ENCODE data around the gene LRRN2. TPM values are rescaled to one million over a fixed set of nuclear protein-coding genes. Genes with fewer than 3 reads are reported as not detected.

LRRN2 gene
- total RNA-seq, 1 donor from 2014 or later: not detected

DNA sequence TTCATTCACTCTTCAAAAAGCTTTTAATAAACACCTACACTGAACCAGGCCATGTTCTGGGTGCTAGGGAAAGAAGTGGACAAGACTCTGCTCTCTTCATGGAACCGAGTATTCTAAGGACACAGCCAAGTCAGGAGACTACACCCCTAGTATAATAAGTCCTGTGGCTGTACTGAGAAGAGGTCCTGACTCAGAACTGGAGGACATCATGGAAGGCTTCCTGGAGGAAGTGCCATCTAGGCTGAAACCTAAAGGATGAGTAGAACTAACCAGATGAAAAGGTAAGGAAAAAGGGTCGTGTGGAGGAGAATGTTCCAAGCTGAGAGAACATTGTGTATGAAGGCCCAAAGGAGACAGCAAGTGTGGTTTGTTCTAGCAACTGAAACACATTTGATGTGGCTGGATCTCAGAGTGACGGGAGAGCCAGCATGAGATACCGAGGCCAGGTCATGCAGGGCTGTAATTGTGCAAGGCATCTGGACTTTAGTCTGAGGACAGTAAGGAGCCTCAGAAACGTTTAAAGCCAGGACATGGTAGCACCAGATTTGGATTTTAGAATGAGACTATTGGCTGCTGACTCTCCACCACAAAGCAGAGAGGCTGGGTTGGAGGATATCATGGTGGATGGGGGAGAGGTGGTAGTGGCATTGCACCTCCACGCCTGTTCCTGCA, 82.5 kb downstream of the LRRN2 start:
- intact Hi-C loops (cut with micrococcal nuclease): no loop called here

DNA sequence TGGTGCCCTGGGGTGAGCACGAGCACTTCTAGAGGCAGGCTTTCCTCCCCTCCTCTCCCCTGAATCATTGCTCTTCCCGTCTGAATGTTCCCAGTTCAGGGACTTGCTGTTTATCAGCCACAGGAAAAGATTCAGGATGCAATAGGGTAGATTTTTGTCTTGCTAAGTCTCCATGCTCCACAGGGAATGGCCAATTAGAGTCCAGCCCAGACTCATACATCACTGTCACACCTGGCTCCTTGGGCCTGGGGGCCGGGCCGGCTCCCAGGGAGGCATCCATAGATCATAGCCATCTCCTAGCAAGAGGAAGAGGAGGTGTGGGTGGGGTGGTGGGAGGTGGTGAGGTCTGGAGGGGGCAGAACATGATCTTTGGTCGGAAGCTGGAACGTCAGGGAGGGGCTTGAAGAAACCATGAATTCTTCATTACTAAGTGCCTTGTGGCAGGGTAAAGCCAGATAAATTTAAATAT, 83.4 kb downstream of the LRRN2 start:
- intact Hi-C loops (cut with micrococcal nuclease): no loop called here

DNA sequence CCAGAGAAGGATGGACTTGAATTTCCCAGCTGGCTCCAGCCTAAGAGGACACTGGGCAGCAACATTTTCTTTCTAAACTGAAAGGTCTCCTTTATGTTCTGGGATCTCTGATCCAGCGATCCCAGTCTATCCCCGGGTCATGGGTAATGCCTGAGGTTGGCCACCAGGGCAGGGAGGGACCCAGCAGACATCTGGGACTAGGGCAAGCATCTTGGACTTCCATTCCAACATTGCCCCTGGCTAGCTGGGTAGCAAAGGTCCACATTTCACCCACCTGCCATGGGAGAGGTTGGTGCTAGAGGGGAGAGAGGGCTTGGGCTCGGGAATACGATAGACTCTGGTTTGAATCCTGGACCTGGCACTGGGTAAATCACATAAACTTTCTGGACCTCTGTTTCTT, 84.6 kb downstream of the LRRN2 start:
- intact Hi-C loops (cut with micrococcal nuclease): no loop called here

DNA sequence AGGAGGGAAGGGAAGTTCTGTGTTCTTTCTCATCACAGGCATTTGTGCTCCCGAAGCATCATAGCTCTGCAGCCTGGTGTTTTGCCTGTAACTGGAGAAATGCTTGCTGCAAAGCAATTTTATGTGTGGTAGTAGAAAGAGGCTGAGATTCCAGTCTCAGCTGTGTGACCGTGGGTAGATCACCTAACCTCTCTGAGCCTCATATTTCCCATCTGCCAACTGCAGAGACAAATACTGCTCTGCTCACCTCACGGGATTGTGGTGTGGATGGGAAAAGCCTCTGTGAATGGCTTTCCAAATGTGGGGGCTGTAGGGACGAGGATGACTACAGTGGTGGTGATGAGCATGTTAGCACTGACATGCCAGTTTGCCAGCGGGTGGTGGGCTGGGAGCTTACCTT, 85.3 kb downstream of the LRRN2 start:
- intact Hi-C loops (cut with micrococcal nuclease): no loop called here

DNA sequence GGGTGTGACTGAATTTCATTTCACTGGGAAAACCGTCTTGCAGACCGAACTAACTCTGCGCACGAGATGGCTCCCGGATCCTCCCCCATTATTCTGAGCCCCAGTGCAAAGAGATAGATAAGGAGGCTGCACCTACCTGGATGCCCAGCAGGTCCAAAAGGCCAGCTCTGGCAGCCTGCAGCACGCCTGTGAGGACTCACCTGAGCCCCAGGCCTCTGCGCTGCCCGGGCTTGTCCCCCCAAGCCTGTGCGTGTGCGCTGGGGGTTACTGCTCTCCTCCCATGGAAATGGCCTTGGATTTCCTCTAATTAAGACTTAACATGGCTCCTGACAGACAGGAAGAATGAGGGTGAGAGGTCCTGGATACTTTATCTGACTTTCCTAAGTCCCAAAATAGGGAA, 85.9 kb downstream of the LRRN2 start:
- intact Hi-C loops (cut with micrococcal nuclease): no loop called here

DNA sequence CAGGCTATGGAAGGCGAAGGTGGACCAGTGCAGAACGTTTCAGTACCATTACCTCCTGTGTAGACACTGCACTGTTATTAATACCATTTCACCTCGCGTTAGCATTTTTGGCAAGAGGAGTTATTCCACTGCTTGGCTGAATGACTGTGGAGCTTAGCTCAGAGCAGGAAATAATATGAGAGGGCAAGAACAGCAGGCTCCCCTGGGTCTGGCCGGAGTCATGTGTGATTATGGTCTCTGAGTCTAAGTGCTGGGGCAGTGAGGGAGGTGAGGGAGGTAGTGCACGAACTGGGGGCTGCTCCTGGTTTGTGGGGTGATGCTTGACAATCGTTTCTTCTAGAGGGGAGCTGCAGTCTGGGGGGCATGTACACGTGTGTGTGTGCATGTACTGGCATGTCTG, 86.4 kb downstream of the LRRN2 start:
- intact Hi-C loops (cut with micrococcal nuclease): no loop called here

DNA sequence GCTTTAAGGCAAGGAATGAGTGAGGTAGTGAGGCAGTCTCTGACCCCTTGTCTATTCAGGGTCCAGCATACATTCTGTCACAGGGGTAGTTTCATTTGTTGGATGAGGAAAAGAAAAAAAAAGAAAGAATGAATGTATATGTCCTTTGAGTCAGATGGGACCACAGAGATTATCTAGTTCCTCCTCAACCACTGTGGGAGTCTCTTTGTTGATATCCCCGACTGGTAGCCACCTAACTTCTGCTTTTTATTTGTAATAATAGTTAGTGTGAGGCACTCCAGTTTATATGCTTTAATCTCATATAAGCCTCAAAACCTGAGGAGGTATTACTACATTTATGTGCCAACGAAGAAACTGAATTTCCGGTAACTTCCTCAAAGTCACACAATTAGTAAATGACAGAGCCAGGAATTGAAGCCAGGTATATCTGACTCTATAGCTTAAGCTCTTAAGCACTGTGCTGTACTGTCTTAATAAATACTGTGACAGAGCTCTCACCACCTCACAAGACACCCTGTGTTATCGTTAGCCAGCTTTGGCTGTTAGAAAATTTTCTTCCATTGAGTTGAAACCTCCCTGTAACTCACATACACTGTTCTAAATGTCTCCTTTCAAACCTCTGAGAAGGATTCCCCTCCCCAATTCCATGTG, 87.1 kb downstream of the LRRN2 start:
- intact Hi-C loops (cut with micrococcal nuclease): no loop called here

DNA sequence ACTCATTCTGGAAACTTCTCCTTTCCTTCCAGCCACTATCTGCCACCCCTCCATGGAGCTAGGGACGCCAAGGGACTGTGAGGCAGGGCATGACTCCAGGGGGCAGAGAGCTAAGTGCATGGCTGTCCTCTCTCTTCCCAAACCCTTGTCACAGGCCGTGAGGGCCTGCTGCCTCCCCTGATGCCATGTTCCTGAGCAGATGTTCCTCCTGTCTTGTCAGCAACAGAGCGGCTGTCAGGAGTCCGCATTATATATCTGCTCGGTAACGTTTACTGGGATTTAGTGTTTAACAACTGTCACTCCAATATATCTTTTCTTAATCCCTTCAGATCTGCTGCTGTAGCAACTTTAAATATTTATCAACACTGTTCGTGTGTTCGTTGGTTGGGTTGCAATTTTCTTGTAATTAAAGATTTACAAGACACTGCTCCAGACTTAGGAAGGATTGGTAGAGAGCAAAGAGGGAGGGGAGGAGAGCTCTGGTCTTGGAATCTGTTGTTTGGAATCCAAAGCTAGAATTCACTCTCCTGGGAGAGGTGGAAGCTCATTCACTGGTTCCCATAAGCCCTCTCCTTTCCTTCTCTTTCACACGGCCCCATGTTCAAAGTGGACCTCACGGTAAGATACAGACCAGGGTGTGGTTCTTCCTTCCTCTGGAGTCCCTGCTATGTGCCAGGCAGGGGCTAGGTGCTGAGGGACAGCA, 93.1 kb downstream of the LRRN2 start:
- intact Hi-C loops (cut with micrococcal nuclease): no loop called here

DNA sequence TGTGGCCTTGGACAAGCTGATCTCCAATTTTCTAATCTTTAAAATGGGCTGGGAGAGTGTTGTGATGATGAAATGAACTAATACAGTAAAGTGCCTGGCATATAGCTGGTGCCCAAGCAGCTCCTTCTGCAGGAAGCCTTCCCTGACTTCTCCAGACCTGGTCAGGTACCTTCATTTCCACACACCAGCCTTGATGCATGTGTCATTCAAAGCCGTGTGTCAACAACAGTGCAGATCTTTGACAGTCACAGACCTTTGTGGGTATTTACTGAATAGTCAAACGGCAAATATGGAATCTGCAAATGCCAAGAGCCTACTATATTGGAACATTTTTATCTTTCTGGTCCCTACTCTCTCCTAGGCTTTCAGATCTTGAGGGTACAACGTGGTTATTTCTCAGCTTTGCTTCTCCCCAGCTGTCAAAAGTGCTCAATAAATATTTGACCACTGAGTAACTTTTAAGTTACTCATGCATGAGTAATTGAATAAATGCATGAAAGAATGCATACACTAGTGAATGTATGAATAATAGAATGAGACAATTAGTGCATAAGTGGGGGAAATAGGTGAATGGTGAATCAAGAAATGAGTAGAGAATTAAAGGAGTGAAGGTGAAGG, 94.0 kb downstream of the LRRN2 start:
- intact Hi-C loops (cut with micrococcal nuclease): no loop called here

DNA sequence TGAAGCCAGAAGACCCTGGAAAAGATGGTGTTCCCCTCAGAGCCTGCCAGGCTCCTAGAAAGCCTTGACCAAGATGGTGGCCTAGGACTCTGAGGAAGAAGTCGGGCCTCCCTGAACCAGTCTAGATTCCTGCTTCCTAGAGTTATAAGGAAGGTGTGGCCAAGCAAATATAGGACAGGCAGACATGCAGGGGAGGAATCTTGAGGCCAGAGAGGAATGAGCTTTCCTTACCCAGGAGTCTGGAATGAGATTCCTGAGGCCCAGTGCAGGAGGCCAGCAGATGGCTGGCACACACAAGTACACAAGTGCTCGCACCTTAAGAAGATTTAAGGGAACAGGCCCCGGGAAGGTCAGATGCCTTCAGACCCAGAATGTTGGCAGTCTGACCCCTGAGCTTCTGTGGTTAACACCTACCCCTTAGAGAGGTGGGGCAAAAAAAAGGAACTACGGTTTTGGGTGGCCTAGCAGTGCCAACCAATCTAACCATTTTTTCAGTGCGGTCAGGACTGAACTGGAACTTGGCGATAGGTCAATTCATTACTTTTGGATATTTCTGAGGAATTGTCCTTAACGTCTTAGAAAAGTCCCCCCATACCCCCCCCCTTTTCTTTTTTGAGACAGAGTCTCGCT, 96.0 kb downstream of the LRRN2 start:
- intact Hi-C loops (cut with micrococcal nuclease): no loop called here

DNA sequence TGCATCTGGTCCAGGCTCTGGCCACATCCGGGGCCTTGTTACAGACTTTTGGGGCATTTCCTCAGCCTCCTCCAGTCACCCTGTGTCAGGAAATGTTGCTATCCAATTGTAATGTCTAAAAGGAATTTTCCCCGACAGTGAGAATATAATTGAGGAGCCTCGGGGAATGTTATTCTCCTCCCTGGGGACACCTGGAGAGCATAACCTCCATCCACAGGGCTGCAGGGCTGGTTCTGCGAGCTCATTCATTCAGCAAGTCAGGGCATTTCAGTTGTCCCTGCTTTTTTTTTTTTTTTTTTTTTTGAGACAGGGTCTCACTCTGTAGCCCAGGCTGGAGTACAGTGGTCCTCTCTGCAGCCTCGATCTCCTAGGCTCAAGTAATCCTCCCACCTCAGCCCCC, 96.7 kb downstream of the LRRN2 start:
- intact Hi-C loops (cut with micrococcal nuclease): no loop called here

DNA sequence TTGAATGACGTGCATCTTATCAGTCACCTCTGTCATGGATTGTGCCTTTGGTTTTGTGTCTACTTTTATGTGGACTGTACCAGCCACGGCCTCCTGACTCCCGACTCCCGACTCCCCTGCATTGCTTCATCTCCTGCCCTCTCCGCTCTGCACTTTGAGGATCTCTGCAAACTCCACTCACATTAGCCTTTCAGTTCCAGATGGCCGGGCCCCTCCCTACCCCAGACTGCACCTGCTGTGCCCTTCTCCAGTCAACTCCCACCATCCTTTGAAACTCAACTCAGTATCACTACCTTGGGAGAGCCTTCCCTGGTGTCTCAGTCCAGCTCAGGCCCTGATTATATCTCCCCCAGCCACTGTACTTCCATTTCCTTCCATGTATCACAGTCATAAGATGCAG, 97.9 kb downstream of the LRRN2 start:
- intact Hi-C loops (cut with micrococcal nuclease): no loop called here

DNA sequence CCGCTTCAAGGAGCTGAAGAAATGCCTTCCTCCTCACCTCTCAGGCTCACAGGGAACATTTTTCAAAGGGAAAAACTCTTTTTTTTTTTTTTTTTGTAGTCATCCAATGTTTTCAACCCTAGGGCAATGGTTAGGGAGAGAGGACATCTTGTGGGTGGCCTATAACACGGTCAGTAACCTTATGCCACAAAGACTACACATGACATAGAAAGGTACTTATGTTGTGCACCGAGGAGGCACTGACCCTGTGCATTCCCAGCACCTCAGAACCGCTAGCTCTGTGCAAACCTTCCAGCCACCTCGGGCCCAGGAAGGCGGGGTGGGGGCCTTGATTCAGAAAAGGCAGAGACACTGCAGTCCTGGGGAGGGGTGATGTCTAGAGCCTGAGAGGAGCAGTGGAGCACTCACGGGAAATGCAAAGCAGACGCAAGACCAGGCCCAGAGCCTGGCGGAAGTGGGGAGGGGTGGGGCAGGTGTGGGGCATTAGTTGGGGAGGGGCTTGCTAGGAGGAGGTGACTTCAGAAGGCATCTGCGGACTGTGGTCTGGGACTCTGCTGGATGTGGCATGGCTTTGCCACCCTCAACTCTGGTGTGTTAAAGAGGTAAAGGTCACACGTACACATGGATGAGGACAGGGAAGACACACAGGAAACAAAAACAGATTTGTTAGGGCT, 100.7 kb downstream of the LRRN2 start:
- intact Hi-C loops (cut with micrococcal nuclease): no loop called here

DNA sequence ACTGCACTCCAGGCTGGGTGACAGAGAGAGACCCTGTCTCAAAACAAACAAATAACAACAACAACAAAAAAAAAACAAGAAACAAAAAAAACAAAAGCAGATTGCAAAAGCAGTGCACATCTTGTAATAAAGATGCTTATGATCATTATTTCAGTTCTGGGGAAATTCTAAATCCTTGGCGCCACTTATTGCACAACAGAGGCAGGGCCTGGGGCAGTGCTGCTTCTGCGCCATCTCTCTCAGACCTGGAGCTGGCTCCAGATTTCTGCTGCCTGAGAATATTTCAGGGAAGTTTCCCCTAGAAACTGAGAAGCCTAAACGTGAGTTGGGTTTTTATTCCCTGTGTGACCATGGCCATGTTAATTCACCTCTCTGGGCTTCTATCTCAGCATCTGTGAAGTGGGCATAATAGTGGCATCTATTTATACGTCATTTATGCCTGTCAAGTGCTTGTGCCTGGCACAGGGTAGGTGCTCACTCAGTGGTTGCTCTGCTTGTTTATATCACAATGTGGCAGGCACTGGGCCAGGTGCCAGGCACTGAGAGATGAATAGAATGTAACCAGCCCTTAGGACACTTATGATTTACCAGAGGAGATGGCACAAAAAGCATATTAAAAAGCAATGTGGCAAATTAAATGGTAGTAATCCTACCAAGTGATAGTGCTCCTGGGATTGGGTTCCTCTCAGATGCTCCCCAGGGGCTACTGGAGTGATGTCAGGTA, 101.5 kb downstream of the LRRN2 start:
- intact Hi-C loops (cut with micrococcal nuclease): no loop called here

DNA sequence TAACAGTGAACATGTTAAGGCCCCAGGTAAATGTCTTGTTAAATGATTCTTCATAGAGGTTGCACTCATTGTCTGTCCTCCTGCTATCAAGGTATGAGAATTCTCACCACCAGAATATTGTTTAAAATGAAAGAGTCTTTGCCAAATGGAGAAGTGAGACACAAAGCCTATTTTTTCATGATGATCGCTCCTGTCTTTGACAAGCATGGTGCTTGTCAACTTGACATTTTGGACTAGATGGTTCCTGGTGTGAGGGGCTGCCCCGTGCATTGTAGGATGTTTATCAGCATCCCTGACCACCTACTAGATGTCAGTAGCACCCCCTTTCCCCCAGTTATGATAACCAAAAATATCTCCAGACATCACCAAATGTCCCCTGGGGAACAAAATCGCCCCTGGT, 103.8 kb downstream of the LRRN2 start:
- intact Hi-C loops (cut with micrococcal nuclease): no loop called here

DNA sequence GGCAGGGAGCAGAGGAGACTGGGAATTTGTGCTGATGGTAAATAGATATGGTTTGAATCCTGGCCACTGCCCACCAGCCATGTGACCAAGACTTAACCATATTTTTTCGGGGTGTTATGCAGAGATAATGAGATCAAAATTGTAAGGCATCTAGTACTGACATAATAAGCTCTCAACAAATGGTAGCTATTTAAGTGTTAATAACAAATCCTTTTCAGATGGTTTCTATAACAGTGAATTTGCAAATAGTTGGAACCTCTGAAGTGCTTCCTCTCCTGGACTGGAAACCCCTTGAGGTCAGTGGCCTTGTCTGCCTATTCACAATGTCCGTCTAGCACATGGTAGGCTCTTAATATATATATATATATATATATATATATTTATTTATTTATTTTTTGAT, 104.7 kb downstream of the LRRN2 start:
- intact Hi-C loops (cut with micrococcal nuclease): no loop called here

DNA sequence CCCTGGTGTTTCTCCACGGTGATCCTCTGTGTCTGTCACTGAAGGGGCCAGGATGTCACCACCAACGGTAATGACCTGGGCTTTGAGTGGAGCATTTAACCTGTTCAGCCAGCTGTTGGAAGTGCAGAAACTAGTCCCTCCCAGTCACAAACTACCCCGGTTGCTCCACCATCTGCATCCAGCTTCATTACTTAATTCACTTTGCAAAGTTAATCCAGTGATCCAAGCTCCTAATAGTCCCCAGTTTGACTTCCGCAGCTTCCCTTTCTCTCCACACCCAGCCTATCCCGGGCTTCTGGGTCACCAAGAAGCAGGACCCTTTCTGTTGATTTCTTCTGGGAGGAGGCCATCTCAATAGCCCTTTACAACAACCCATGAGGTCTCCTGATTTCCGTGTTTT, 105.9 kb downstream of the LRRN2 start:
- intact Hi-C loops (cut with micrococcal nuclease): loop anchor here (2.0 kb wide), 1 partner anchor 63 kb away; the partner anchor contains the start of gene MDM4

DNA sequence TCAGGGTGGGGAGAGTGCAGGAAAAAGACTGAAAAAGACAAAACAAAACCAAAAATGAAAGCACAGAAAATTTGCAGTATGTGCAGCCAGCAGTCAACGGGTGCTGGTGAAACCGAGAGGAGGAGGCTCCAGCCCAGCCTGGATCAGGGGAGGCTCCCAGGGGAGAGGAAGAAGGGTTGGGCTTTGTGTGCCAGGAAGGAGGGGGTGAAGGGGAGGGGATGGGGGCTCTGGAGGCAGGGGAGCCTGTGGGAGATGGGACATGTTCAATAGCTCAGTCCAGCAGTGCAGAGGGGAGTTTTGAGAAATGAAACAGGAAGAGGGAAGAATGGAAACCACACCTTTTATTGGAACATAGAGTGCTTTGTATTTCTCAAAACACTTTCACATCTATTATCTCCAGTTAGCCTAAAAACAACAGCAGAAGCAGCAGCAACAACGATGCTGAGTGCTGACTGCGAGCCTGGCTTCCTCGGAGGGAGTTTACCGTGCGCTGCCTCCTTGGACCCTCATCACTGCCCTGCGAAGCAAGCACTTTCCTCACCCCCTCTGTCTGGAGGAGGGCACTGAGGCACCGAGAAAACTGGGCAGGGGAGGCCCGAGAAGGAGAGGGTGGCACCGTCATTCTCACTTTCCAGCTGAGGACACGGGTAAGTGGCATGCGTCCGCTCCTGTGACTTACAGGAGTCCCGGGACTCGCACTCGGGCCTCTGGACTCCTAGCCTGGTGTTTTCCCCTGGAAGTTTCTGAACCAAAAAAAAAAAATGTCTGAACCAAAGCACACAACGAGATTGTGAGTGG, 106.5 kb downstream of the LRRN2 start:
- intact Hi-C loops (cut with micrococcal nuclease): loop anchor here (2.0 kb wide), 1 partner anchor 62 kb away; the partner anchor contains the start of gene MDM4

DNA sequence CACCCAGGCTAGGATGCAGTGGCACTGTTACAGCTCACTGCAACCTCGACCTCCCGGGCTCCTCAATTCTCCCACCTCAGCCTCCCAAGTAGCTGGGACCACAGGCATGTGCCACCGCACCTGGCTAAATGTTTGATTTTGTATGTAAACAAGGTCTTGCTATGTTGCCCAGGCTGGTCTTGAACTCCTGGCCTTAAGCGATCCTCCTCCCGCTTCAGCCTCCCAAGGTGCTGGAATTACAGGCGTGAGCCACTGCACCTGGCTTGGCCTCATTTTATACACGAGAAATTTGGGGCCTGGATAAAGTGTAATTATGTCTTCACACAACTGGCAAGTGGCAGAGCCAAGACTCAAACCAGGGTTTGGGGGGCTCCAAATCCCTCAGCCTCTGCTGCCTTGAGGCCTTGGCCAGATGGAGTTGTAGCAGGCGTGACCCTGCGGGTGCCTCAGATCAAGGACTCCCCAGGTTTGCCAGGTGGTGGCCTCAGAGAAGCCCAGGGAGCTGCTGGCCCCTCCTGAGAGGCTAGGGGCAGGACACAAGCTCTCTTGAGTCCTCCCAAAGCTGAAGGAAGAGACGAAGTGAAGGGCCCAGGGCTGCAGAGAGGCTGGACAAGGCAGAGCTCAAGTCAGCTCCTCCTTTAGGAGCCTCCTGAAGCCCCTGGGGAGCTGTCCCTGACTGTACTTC, 107.6 kb downstream of the LRRN2 start:
- intact Hi-C loops (cut with micrococcal nuclease): loop anchor here (2.0 kb wide), 1 partner anchor 61 kb away; the partner anchor contains the start of gene MDM4
